Loucy (cell line): ENCODE measurements around the gene CASP9.

ENCODE experiments used
- H2AFZ ChIP-seq: fragments of 200-600 bp; sonication (generic); 2 replicates; pipeline ENCODE4 v1.6.0; 2016; ENCODE audit warnings: antibody characterized with exemption, mild to moderate bottlenecking, low read length, moderate library complexity
- H3F3A ChIP-seq: fragments of 200-600 bp; 2 replicates; pipeline ENCODE4 v1.6.0; 2016; ENCODE audit warnings: antibody characterized with exemption, low read depth, mild to moderate bottlenecking
- H3K27me3 ChIP-seq: fragments of 200-600 bp; sonication (generic); 2 replicates; pipeline ENCODE4 v1.6.1; 2014; ENCODE audit warnings: low read length, mild to moderate bottlenecking; ENCODE audit not compliant: insufficient read depth, poor library complexity, severe bottlenecking
- H3K36me3 ChIP-seq: fragments of 200-600 bp; sonication (generic); 2 replicates; pipeline ENCODE4 v1.6.1; 2016; ENCODE audit warnings: low read length; ENCODE audit not compliant: insufficient read depth
- H3K4me1 ChIP-seq: fragments of 200-600 bp; sonication (generic); 2 replicates; pipeline ENCODE4 v1.5.1; 2014; ENCODE audit warnings: low read length, mild to moderate bottlenecking; ENCODE audit not compliant: insufficient read depth, poor library complexity, severe bottlenecking
- H3K4me2 ChIP-seq: fragments of 200-600 bp; sonication (generic); 2 replicates; pipeline ENCODE4 v1.6.0; 2014; ENCODE audit warnings: antibody characterized with exemption, low read length, low read depth, mild to moderate bottlenecking; ENCODE audit not compliant: poor library complexity, severe bottlenecking
- H3K4me3 ChIP-seq: fragments of 200-600 bp; sonication (generic); 2 replicates; pipeline ENCODE4 v1.5.1; 2014; ENCODE audit warnings: low read length, mild to moderate bottlenecking, mixed read lengths; ENCODE audit not compliant: poor library complexity, severe bottlenecking
- H3K79me2 ChIP-seq: fragments of 200-600 bp; sonication (generic); 2 replicates; pipeline ENCODE4 v1.6.1; 2014; ENCODE audit warnings: low read length; ENCODE audit not compliant: insufficient read depth
- H3K9ac ChIP-seq: fragments of 200-600 bp; sonication (generic); 2 replicates; pipeline ENCODE4 v1.6.0; 2014; ENCODE audit warnings: mild to moderate bottlenecking, low read depth, low read length, moderate library complexity; ENCODE audit not compliant: poor library complexity, severe bottlenecking
- H3K9me2 ChIP-seq: fragments of 200-600 bp; sonication (generic); replicated peaks from 2 replicates; pipeline ENCODE4 v1.6.1; 2016; ENCODE audit warnings: low read depth, low read length, mixed read lengths
- H3K9me3 ChIP-seq: fragments of 200-600 bp; sonication (generic); 2 replicates; pipeline ENCODE4 v1.6.1; 2014; ENCODE audit warnings: mild to moderate bottlenecking, antibody characterized with exemption, low read length, low read depth; ENCODE audit not compliant: insufficient read depth
- H4K20me1 ChIP-seq: fragments of 200-600 bp; sonication (generic); 2 replicates; pipeline ENCODE4 v1.6.0; 2014; ENCODE audit warnings: antibody characterized with exemption, low read length, mild to moderate bottlenecking; ENCODE audit not compliant: insufficient read depth, poor library complexity, severe bottlenecking
- CTCF ChIP-seq: fragments of 200-600 bp; sonication (generic); conservative IDR thresholded peaks from 2 replicates; pipeline ENCODE4 v1.5.1; 2014; ENCODE audit warnings: mild to moderate bottlenecking, antibody characterized with exemption, low read length
- EZH2phosphoT487 ChIP-seq: fragments of 200-600 bp; IDR thresholded peaks from 2 replicates; pipeline ENCODE4 v1.6.1; 2018; ENCODE audit warnings: antibody characterized with exemption, mild to moderate bottlenecking, moderate library complexity, borderline replicate concordance

Gene CASP9

GRCh38 chr1:15448877-15449462 is 75.0 kb downstream of the CASP9 start:
- Histone ChIP-seq H3K4me3 (no peak overlapping the region), H3K4me1 (no peaks in the 10 kb centered on the region), H3K36me3 (no peaks in the 10 kb centered on the region), H3K27me3 (no peaks in the 10 kb centered on the region), H3K79me2 (no peaks in the 10 kb centered on the region), H3K4me2 (no peak overlapping the region), H4K20me1 (no peaks in the 10 kb centered on the region), H3K9me3 (no peaks in the 10 kb centered on the region), H3F3A (no peaks in the 10 kb centered on the region), H3K9me2 (no peaks in the 10 kb centered on the region), H3K9ac (no peak overlapping the region), H2AFZ (no peak overlapping the region; the same call in 1 of the 2 replicates)
- no peak for TF ChIP-seq EZH2phosphoT487

GRCh38 chr1:15446212-15446611 is 77.8 kb downstream of the CASP9 start:
- no peak overlapping the region for H3K4me3 ChIP-seq
- H3F3A ChIP-seq, result no peaks in the 10 kb centered on the region
- H3K27me3 ChIP-seq, result no peaks in the 10 kb centered on the region
- TF ChIP-seq CTCF, result no peak
- no peak for TF ChIP-seq EZH2phosphoT487
- no peak overlapping the region for H3K4me2 ChIP-seq
- H3K79me2 ChIP-seq, result no peaks in the 10 kb centered on the region
- no peaks in the 10 kb centered on the region for H3K4me1 ChIP-seq
- H2AFZ ChIP-seq, result no peak overlapping the region
- no peaks in the 10 kb centered on the region for H4K20me1 ChIP-seq
- H3K9me3 ChIP-seq, result no peaks in the 10 kb centered on the region
- no peaks in the 10 kb centered on the region for H3K36me3 ChIP-seq
- H3K9ac ChIP-seq, result no peak overlapping the region
- H3K9me2 ChIP-seq, result no peaks in the 10 kb centered on the region

DNA sequence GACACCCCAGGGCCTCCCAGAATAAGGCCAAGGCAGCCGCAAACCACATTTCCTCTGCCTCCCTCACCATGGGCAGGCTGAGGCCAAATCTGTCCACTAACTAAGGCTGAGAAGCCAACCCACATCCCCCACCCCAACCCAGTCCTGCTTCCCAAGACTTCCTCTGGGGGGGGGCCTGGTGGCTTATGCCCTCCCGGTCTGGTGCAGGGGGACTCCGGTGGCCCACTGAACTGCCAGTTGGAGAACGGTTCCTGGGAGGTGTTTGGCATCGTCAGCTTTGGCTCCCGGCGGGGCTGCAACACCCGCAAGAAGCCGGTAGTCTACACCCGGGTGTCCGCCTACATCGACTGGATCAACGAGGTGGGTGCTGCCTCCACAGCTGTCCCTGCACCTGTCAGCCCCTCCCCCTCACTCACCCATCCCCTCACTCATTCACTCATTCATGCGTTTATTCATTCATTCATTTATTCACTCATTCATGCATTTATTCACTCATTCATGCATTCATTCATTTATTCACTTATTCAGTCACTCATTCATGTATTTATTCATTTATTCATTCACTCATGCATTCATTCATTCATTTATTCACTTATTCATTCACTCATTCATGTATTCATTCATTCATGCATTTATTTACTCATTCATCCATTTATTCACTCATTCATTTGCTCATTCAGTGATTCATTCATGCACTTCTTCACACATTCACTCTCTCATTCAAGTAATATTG is 78.5 kb downstream of the CASP9 start:
- Histone ChIP-seq H3K27me3 (no peaks in the 10 kb centered on the region), H3K79me2 (no peaks in the 10 kb centered on the region), H3K4me3 (no peak overlapping the region), H3F3A (no peaks in the 10 kb centered on the region), H3K9me3 (no peaks in the 10 kb centered on the region), H3K4me2 (no peak overlapping the region), H3K36me3 (no peaks in the 10 kb centered on the region), H4K20me1 (no peaks in the 10 kb centered on the region), H2AFZ (no peak overlapping the region), H3K9ac (no peak overlapping the region), H3K4me1 (no peaks in the 10 kb centered on the region), H3K9me2 (no peaks in the 10 kb centered on the region)
- TF ChIP-seq CTCF, result no peak
- TF ChIP-seq EZH2phosphoT487, result no peak
